Esophagus (tissue), 2 donors: ENCODE data around the gene CELF3. TPM values are rescaled to one million over a fixed set of nuclear protein-coding genes. Genes with fewer than 3 reads are reported as not detected.

ENCODE experiments used
- H3K27ac ChIP-seq, 2 donors: one replicate each; pipeline ENCODE4 v1.5.1; 2013; ENCODE audit warnings: low read depth in 2 of 2, mild to moderate bottlenecking in 2 of 2, inconsistent platforms in 1 of 2, low read length in 1 of 2, moderate library complexity in 1 of 2
- H3K27me3 ChIP-seq, 2 donors: one replicate each; pipeline ENCODE4 v1.6.1; 2013; ENCODE audit warnings: low read length in 2 of 2, control low read depth in 1 of 2, mild to moderate bottlenecking in 1 of 2; ENCODE audit not compliant: insufficient read depth in 2 of 2, control insufficient read depth in 1 of 2
- H3K36me3 ChIP-seq, 2 donors: one replicate each; pipeline ENCODE4 v1.6.1; 2013; ENCODE audit warnings: low read length in 1 of 2; ENCODE audit not compliant: control insufficient read depth in 2 of 2, insufficient read depth in 2 of 2
- H3K4me1 ChIP-seq, 2 donors: one replicate each; pipeline ENCODE4 v1.6.1; 2013; ENCODE audit warnings: low read length in 1 of 2; ENCODE audit not compliant: control insufficient read depth in 2 of 2, insufficient read depth in 2 of 2
- H3K4me3 ChIP-seq, 2 donors: one replicate each; pipeline ENCODE4 v1.5.1; 2013; ENCODE audit warnings: low read length in 2 of 2, mild to moderate bottlenecking in 2 of 2, low read depth in 1 of 2, moderate library complexity in 1 of 2
- H3K9me3 ChIP-seq, 2 donors: one replicate each; pipeline ENCODE4 v1.6.1; 2013; ENCODE audit warnings: mild to moderate bottlenecking in 2 of 2, low read depth in 1 of 2, low read length in 1 of 2, moderate library complexity in 1 of 2; ENCODE audit not compliant: control insufficient read depth in 2 of 2, insufficient read depth in 1 of 2
- WGBS, 2 donors: extraction: QIAGEN DNeasy Blood & Tissue Kit; methylation state at CpG; one replicate each; pipeline ENCODE4 v1.1.7; 2013; 5-methylcytosine and 5-hydroxymethylcytosine counted together
- polyA plus RNA-seq, 2 donors: library from polyadenylated mRNA; stranded (reverse); fragments of 200-250 nt; gene quantifications; one replicate each; pipeline ENCODE4 v1.2.3, GENCODE V29; 2013
- donor health status: healthy with polysubstance abuse.
- donor health status: Bipolar disorder and iron deficiency.

The CELF3 gene
- polyA plus RNA-seq, 2 donors: 0.04 to 0.05 TPM

DNA sequence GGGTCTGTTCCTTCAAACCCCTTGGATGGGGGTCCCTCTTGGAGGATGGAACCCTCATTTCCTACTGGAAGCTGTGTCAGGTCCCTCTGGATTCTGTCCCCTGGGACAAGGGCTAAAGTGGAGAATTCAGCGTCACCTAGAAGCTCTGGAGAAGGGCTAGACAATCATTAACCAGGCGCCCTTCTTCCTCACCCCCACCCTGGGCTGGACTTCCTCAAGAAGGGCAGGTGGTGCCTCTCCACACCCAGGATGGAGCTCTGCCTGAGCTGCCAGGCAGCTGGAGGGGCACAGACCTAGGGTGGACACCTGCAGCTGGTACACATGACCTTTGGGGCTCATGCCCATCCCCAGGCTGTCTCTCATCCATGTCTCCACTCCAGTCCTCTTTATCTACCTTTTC lies 3.6 kb downstream of the CELF3 start:
- Histone ChIP-seq H3K36me3 (no peaks in the 10 kb centered on the region), H3K4me1 (peaks cover 6% of the 10 kb centered on the region in 2 donors), H3K4me3 (no peak overlapping the region), H3K9me3 (no peaks in the 10 kb centered on the region), H3K27me3 (peaks cover 0 to 7% of the 10 kb centered on the region in 2 donors), H3K27ac (no peak overlapping the region)
- WGBS, 2 donors: 64 to 82% methylated on average over 2 of the region's 2 CpGs

DNA sequence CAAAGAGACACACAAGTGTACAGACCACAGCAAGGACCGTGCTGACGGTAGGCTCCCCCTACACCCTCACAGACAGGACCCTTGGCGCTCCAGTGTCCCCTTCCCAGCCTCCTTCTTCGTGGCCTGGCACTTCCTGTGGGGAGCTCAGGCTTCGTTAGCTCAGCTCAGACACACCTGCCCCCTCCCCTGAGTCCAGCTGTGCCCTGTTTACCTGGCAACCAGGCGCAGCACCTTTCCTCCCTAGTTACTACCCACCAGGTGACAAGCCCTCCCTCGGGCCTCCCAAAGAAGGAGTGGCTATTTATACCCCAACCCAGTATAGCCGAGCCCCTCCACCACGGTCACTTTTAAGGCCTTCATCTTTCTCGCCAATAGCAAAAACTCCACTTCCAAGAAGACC lies 4.7 kb downstream of the CELF3 start:
- Histone ChIP-seq H3K9me3 (no peaks in the 10 kb centered on the region), H3K36me3 (no peaks in the 10 kb centered on the region), H3K27me3 (peaks cover 0 to 6% of the 10 kb centered on the region in 2 donors), H3K27ac (no peak overlapping the region), H3K4me3 (no peak overlapping the region), H3K4me1 (peaks cover 6 to 9% of the 10 kb centered on the region in 2 donors)
- 62 to 66% methylated on average over 10 of the region's 10 CpGs for WGBS, 2 donors

DNA sequence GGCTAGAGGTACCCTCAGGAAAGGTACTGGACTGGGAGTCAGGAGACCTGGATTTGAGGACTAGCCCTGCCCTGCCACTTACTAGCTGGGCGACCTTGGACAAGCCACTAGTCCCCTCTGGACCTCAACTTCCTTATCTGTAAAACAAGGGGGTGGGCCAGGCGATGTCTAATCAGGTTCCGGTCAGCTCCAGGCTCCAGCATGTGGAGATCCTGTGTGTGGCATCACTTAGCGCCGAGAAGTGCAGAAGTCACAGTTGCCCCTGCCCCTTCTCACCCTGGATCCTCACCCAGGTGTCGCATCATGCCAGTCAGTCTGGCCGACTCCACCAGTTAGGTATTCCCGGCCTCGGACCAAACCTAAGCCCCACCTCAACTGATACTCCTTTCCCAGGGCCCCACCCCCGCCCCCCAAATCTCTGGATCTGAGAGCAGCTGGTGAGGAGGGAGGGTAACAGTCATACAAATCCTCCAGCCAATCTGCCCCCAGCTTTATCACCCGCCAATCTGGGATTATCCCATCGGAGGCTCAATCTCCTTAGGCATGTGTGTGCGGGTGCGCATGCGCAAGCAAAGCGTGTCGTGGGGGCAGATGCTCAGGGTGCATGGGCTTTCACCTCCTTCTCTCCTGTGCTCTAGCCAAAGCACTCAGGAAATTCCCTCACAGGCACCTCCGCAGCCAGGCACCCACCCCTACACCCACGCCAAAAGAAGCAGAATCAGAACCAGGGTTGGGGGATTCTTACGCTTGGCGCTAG lies 5.4 kb downstream of the CELF3 start:
- WGBS, 2 donors: 83 to 85% methylated on average over 21 of the region's 21 CpGs
- H3K27ac ChIP-seq: no peak overlapping the region

DNA sequence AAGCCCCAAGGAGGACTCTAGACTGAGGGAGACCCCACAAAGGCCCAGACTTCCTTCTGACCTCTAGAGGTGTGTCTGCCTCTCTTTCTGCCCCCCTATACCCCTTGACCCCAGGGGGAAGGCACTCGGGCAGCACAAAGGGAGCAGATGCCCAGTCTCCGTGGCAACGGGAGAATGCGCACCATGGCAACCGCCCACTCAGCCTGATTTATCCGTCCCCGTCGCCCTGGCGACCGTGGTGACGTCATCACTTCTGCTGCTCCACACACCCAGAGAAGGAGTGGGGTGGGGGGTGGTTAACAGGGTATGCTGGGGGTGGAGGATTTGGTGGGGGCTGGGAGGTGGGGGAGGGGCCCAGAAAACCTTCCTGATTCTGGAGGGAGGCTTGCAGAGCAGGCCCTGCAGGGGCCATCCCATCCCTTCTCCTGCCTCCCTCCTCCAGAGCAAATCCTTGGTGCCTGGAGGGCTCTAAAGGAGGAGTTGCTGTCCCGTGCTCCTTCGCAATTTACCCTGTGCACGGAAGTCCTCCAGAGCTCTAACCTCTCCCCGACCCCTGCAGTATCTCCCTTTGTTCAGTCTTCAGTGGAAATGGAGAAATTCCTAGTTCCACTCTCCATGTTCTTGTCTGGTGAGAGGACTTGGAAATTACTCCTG lies 6.3 kb downstream of the CELF3 start:
- no peaks in the 10 kb centered on the region for H3K9me3 ChIP-seq
- no peak overlapping the region for H3K27ac ChIP-seq
- H3K4me1 ChIP-seq: peaks cover 6 to 9% of the 10 kb centered on the region in 2 donors
- no peak overlapping the region for H3K4me3 ChIP-seq
- H3K36me3 ChIP-seq: no peaks in the 10 kb centered on the region
- H3K27me3 ChIP-seq: no peaks in the 10 kb centered on the region
- 44 to 60% methylated on average over 15 of the region's 15 CpGs for WGBS, 2 donors

More for the DNA sequence above, 5.4 kb downstream of the CELF3 start:
- peaks cover 6 to 9% of the 10 kb centered on the region in 2 donors for H3K4me1 ChIP-seq
- H3K9me3 ChIP-seq: no peaks in the 10 kb centered on the region
- no peak overlapping the region for H3K4me3 ChIP-seq
- H3K27me3 ChIP-seq: peaks cover 0 to 4% of the 10 kb centered on the region in 2 donors
- no peaks in the 10 kb centered on the region for H3K36me3 ChIP-seq

DNA sequence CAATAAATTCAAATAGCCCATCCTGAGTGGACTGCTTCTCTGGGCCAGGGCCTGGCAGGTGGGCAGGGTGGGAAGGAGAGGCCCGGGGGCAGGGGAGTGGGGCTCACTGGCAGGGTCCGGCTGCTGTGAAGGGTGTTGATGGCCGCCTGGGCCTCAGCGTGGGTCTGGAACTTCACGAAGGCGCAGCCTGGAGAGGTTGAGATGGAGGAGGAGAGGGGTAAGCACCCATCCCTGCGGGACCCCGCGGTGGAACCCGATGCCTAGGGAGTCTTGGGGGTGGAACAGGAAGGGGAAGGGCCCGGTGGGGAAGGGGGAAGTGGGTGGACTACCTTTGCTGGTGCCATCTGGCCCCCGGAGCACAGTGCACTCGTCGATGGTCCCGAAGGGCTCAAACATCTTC lies 7.7 kb downstream of the CELF3 start:
- peaks cover 4 to 7% of the 10 kb centered on the region in 2 donors for H3K4me1 ChIP-seq
- H3K9me3 ChIP-seq: no peaks in the 10 kb centered on the region
- H3K4me3 ChIP-seq: no peak overlapping the region
- no peaks in the 10 kb centered on the region for H3K27me3 ChIP-seq
- H3K27ac ChIP-seq: no peak overlapping the region
- WGBS, 2 donors: 78 to 87% methylated on average over 13 to 15 of the region's 15 CpGs
- H3K36me3 ChIP-seq: no peaks in the 10 kb centered on the region

DNA sequence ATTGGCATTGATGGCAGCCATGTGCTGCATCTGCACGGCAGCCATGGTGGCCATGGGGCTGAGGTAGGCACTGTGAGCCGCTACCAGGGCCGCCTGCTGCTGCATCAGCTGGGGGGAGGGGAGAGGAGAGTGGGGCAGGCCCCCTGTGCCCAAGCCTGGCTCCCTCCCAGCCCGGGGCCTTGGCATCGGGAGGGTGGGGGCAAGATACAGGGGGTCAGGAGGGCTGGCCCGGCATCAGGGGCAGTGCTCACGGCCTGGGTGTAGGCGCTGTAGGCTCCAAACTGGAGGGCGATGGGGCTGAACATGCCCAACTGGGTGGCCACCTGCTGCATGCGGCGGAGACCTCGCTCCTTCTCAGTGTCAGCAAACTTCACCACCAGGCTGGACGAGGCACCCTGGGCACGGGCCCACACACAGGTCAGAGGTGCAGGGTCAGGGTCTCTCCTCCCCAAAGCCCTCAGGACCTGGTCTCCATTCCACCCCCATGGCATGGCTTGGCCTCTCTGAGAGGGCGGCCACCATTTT lies 9.0 kb downstream of the CELF3 start:
- 90 to 92% methylated on average over 15 of the region's 15 CpGs for WGBS, 2 donors
- no peaks in the 10 kb centered on the region for H3K27me3 ChIP-seq

DNA sequence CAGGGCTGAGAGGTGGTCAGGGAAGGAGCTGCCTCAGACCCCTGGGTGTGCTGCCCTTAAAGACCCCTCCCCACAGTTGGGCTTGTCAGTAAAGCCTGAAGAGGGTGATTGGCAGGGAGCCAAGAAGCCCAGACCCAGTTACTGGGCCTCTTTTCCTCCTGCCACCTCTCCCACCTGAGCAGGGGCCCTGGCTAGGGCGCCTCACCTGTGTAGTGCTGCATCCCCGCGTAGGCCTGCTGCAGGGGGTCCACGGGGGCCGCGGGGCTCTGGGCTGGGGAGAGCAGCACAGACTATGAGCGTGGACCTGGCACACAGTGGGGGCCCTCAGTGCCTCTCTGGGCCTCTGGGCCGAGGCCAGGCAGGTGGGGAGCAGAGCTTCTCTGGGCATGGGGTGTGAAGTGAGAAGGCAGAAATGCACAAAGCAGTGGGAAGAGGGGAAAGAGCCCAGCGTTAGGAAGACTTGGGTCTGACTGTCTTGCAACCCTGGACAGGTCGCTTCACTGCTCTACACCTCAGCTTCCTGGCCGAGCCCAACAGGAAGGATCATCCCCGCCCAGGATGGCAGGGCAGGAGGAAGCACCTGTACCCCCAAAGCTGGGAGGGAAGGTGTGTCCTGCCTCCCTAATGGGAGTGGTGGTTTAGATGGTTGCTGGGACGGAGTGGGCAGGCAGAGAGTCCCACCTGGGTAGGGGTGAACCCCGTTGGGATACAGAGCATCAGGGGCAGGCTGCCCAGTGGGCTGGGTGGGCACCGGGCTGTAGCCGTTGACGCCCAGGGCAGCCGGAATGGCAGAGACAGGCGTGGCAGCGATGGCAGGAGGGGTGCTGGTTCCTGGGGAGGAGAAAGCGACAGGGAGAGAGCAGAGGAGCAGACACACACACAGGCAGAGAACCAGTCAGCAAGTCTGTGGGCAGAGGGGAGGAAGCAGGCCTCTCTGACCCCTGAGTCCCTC lies 9.9 kb downstream of the CELF3 start:
- Histone ChIP-seq H3K4me1 (peaks cover 0 to 5% of the 10 kb centered on the region in 2 donors), H3K27me3 (no peaks in the 10 kb centered on the region), H3K4me3 (no peak overlapping the region), H3K9me3 (no peaks in the 10 kb centered on the region), H3K36me3 (no peaks in the 10 kb centered on the region), H3K27ac (no peak overlapping the region)
- 74 to 76% methylated on average over 21 of the region's 21 CpGs for WGBS, 2 donors

More for the DNA sequence above, 9.0 kb downstream of the CELF3 start:
- H3K36me3 ChIP-seq: no peaks in the 10 kb centered on the region
- H3K27ac ChIP-seq: no peak overlapping the region
- no peaks in the 10 kb centered on the region for H3K9me3 ChIP-seq
- no peak overlapping the region for H3K4me3 ChIP-seq
- peaks cover 0 to 5% of the 10 kb centered on the region in 2 donors for H3K4me1 ChIP-seq

DNA sequence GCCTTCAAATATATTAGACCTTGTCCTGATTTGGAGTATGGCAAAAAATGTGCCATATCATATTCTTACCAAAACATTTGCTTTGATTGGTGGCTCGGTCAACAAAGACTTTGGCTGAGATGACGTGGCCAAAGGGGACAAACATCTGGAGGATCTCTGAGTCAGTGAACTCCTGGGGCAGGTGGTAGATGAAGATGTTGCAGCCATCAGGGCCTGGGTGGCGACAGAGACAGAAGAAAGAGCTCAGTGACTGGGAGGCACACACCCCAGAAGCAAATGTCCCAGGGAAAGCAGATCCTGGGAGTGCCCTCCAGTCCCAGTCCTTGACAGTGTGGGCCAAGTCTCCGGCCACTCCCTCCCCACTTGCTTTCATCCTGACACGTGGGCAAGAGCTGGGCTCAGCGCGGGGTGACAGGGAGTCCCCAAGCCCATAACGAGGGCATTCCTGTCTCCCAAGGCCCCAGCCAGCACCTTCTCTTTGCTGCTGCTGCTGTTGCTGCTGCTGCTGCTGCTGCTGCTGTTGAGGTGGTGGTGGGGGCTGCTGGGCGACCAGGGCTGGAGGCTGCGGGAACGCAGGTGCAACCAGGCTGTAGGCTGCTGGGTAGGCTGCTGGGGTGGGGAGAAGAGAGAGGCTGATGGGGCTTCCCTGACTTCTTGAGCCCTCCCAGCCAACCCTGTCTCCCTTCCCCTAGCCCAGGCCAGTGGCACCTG lies 10.7 kb downstream of the CELF3 start:
- H3K27ac ChIP-seq: no peak overlapping the region
- 55 to 57% methylated on average over 11 of the region's 11 CpGs for WGBS, 2 donors
- peaks cover 3 to 7% of the 10 kb centered on the region in 2 donors for H3K36me3 ChIP-seq
- H3K9me3 ChIP-seq: no peaks in the 10 kb centered on the region
- peaks cover 0 to 5% of the 10 kb centered on the region in 2 donors for H3K4me1 ChIP-seq
- H3K27me3 ChIP-seq: no peaks in the 10 kb centered on the region
- no peak overlapping the region for H3K4me3 ChIP-seq
